Body of pancreas (tissue), 4 donors: ENCODE measurements around the gene LAT.

ENCODE experiments used
- CTCF ChIP-seq, 7 experiments: fragments of 450-650 bp in 4 of 7; fragments of 200-600 bp in 3 of 7; sonication (generic) in 3 of 7; IDR thresholded peaks; one replicate each; pipeline ENCODE4 v1.5.1; 2016 to 2019; ENCODE audit warnings: antibody characterized with exemption in 7 of 7
- POLR2A ChIP-seq, 3 donors: fragments of 450-650 bp; IDR thresholded peaks; one replicate each; pipeline ENCODE4 v1.6.1; 2016; ENCODE audit warnings: antibody characterized with exemption in 3 of 3, mild to moderate bottlenecking in 2 of 3

- TF ChIP-seq CTCF (IDR thresholded peaks at IDR 0.05) (no peak), POLR2A (IDR thresholded peaks at IDR 0.05) (no peak)
Measured at GRCh38 chr16:28980929-28981328, 3.9 kb upstream of the LAT start.
